CD4-positive, alpha-beta T cell treated with Interleukin-21 for 1 hour (primary cell): ENCODE measurements around the gene FCN2.
A peak's percentile ranks its signal among the peaks of the same experiment; 100 is the strongest.

Source experiments
- DNase-seq: peaks from one replicate; pipeline ENCODE4 v3.0.0-alpha.2; 2020

FCN2 gene

DNA sequence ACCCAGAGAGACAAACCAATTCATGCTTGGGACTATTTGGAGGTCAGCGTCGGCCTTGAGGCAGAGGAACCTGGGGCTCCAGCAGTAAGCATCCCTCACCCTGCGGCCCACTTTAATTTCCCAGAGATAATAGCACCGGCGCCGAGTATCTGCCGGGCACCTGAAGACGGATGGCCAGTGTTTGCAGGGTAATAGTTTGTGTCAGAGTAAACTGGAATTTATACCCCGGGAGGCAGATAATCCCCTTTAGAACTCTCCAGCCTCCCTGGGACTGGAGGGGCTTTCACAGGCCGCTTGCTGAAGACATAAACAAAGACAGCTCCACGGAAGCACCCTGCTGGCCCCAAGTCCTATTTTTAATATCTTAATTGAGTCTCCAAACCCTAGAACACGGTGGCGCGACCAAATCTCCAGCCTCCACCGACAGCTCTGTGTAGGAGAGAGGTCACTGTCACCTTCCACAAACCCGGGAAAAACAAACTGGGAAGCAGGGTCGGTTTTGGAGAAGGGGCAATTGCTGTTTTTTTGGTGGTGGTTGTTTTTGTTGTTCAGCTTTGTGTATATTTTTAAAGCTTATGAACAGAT, 54.5 kb downstream of the FCN2 start:
- DNase-seq, result no peak

DNA sequence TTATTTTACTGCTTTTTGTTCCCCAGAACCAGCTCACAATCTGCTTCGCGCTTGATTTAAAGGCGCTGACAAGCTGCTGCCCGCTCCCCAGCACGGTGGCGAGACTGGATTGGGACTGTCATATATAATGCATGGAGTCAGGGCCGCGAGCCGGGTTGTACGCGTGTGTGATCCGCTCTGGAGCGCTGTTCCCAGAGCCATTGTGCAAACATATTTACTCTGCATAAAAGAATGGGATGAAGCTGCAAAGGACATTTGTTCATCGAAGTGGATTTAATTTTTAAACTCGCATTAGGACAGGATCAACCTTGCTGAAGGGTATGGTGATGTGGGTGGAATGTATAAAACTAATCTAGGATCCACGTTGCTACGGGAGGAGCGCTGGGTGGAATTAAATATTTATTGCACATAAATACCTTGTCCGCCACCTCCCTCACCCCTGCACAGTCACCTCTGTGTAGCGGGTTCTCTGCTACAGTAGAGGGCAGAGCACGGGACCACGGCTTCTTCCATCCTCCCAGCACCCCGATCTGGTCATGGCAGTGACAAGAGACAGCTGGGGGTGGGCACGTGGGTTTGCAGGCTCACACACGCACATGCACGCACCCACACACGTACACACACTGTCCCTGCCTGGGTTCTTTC, 55.2 kb downstream of the FCN2 start:
- DNase-seq, result no peak

DNA sequence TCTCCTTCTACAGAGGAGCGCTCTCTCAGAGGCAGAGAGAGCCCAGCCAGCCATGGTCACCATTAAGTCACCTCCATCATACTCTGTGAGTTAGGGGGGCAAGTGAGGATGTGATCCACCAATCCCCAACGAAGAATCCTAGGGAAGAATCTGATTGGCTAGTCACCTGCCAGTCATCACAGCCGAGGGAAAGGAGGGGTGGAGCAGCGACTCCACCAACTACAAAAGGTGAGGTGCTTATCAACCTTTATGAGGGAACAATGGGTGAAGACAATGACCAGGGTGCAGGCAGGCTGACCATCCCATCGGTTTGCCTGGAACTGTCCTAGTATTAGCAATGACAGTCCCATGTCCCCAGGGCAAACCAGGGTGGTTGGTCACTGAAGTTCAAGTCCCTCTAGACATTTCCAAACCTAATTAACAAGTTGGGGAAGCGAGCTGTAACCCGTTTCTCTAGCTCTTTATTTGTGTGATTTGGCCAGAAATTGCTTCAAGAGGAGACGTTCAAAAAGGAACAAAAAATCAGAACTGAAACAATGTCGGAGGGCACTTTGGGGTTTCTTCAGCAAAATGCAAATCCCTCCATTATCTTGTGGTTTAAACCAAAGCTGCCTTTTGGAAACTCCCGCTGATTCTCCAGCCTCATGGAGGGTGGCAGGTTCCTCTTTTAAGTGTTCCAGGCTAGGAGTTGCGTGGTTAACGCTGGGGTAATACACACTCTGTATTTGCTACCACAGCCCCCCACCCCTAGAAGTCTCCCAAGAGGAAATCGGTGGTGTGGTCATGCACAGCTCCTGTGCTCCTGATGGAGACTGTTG, 55.9 kb downstream of the FCN2 start:
- peak; percentile 20 for DNase-seq
